H1 (cell line): Measurements from ENCODE around the gene TSHZ2. TPM values are rescaled to one million over a fixed set of nuclear protein-coding genes. Genes with fewer than 3 reads are reported as not detected.

Source experiments
- CHD1 ChIP-seq: IDR thresholded peaks from 2 replicates; pipeline ENCODE4 v1.6.1; 2012; ENCODE audit warnings: low read depth, low read length, improper control_type of control experiment
- FOSL1 ChIP-seq: IDR thresholded peaks from 2 replicates; pipeline ENCODE4 v1.6.1; 2011; ENCODE audit warnings: mild to moderate bottlenecking, low read depth, low read length, moderate library complexity; ENCODE audit not compliant: insufficient read depth
- GABPA ChIP-seq: IDR thresholded peaks from 2 replicates; pipeline ENCODE4 v1.6.1; 2011; ENCODE audit warnings: mild to moderate bottlenecking, low read length, moderate library complexity, borderline replicate concordance; ENCODE audit not compliant: insufficient read depth
- NANOG ChIP-seq: IDR thresholded peaks from 2 replicates; pipeline ENCODE4 v1.6.1; 2011; ENCODE audit warnings: low read length, low read depth, mild to moderate bottlenecking, inconsistent platforms; ENCODE audit not compliant: insufficient read depth, poor library complexity, severe bottlenecking
- polyA plus RNA-seq, 7 experiments: library from polyadenylated mRNA; depleted of rRNA in 3 of 7; stranded (reverse) in 5 of 7; unstranded in 2 of 7; fragments of >200 nt in 5 of 7; fragments of 200-250 nt in 2 of 7; gene quantifications; 1 replicate in 5 of 7; 2 replicates in 1 of 7; 4 replicates in 1 of 7; pipeline versions ENCODE4 v1.2.1 to v1.2.3, GENCODE V29; 2011 to 2013; ENCODE audit warnings: missing spikeins in 2 of 7, mixed read lengths in 2 of 7
- total RNA-seq: library from RNA; stranded (reverse); fragmentation: NEBNext Ultra II Directional; extraction: Animal tissue kit (Norgen Biotek cat#: 25700); gene quantifications from 2 replicates; pipeline ENCODE4 v1.2.1, GENCODE V29; 2021

The TSHZ2 gene
- total and polyA plus RNA-seq, 2 of the 8 experiments (the other 6 are each of a cell fraction or from before 2014, with no cell fraction given) = 0.14 to 0.30 TPM

DNA sequence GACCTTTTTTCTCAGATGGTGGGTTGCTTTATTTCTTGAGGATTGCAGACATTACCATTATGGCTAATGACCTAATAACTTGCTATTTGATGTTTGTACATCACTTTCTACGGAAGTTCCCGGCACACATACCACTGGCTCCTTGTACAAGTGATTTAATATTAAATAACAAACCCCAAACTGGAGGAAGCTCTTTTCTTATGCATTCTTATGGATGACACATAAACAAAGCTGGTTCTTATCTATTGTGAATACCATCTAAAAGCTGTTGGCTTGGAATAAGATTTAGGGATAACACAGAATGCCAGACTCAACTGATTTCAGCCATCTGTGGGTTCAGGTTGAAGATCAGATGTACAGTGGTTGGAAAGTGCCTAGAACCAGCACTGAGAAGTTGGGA is 272.6 kb downstream of the TSHZ2 start (continued):
- TF ChIP-seq GABPA = no peak
- TF ChIP-seq CHD1 = no peak
- no peak for TF ChIP-seq FOSL1
- TF ChIP-seq NANOG = no peak
